NOMO-1 (cell line): ENCODE results near the gene TNFAIP1.

Experiments
- DNase-seq, 2 experiments: peaks; one replicate each; lab custom pipeline; 2025; ENCODE audit not compliant: unreplicated experiment in 2 of 2; lab: John Stamatoyannopoulos, UW

Gene TNFAIP1

GRCh38 chr17:28395426-28395825, 59.9 kb downstream of the TNFAIP1 start:
- DNase-seq = no peak

- no peak for DNase-seq
These were observed 60.4 kb downstream of the TNFAIP1 start for GRCh38 chr17:28395968-28396367.
